Measurements from ENCODE around the gene KSR2.

Gene KSR2

GRCh38 chr12:117518594-117519270, 450.1 kb downstream of the KSR2 start:
- DNase-seq = no peak

DNA sequence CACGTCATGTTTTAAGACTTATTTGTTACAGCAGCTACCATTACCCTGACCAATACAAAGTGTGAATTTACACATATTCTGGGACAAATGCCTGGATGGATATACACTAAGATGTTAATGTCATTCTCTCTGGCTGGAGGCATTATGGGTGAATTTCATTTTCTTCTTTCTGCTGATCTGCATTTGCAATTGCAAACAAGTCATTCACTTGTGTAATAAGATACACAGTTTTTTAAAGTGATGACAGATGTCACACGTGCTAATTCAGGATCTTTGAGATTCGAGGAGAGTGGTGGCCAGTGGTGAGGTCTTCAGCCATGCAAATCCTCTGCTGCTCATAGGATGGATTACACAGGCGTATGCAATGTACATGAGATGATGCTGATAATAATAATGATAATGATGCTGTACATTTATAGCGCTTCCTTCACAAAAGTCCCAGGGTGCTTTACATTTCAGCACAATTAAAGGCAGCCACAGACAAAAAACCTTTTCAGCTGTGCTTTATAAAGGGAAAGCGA, 451.5 kb downstream of the KSR2 start:
- peak; percentile 29 for DNase-seq

GRCh38 chr12:117516034-117516433, 452.8 kb downstream of the KSR2 start:
- DNase-seq = no peak

- peak; percentile 73 for DNase-seq
Measured at GRCh38 chr12:117514016-117514415, 454.8 kb downstream of the KSR2 start.

- no peak for DNase-seq
Measured at GRCh38 chr12:117513353-117513752, 455.4 kb downstream of the KSR2 start.

GRCh38 chr12:117508468-117508867, 460.3 kb downstream of the KSR2 start:
- DNase-seq = no peak

- peak; percentile 36 for DNase-seq
Measured at GRCh38 chr12:117507548-117507947, 461.2 kb downstream of the KSR2 start.

DNA sequence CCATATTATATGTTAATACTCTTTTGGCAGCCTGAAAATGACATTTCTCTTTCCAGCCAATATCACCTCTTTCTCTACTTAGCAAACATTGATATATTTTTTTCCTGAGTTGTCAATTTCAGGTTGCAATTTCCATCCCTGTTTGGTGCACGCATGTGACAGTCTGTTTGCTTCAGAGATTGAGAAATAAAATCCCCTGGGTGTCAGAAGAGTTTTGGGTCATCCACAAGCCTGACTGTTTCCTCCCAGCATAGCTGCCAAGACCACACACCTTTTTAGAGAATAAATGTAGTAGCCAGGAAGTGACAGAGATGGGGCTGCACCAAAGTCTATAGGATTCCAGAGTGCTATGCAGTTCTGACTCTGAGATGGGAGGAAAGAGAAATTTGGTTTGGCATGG, 462.5 kb downstream of the KSR2 start:
- DNase-seq = no peak

DNA sequence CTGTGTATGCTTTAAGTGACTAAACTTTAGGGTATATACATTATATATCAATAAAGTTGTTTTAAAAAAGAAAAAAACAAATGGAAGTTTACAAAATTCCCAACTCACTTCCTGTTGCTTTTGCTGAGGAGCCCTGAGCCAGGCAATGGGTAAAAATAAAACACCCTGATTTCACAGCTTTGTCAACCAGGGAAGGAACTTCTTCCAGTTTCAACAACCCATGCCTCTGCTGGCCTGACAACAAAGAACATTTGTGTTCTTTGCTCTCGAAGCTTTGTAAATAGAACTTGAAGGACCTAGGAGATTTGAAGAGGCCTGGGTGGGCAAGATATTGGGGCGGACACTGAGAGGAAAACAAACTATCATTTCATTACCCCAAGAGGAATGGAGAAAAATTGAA, 466.2 kb downstream of the KSR2 start:
- no peak for DNase-seq

GRCh38 chr12:117502233-117502632, 466.6 kb downstream of the KSR2 start:
- DNase-seq = no peak

DNA sequence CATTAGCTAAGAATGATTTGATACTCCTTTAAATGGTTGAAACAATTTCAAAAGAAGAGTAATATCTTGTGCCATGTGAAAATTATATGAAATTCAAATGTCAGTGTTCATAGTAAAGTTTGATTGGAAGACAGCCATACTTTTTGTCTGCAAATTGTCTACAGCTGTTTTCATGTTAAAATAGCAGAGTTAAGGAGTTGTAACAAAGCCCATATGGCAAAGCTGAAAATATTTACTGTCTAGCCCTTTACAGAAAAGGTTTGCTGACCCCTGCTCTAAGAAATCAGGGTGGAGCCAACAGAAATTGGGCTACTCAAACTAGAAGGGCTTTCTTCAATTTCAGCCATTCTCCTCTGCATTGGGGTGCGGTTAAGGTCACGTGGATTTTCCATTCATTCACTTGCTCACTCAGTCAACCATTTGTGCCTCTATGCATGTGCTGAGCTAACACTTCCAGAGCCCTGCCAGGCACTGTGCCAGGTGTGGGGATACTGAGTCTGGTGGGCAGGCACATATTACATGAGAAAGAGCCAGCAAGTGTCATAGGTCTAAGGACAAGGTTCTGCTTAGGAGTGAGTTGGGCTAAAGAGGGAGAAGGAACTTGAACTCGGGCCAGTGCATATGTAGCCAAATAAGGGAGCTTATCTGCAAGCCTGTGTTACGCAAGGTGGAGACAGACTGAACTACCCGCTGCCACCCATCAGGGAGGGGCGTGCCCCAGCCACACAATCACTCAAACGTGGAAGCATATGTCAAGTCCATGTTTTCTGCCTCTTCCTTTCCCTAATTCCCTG, 467.5 kb downstream of the KSR2 start:
- DNase-seq = no peak

- no peak for DNase-seq
Measured at GRCh38 chr12:117499759-117500485, 468.9 kb downstream of the KSR2 start.

GRCh38 chr12:117498880-117499279, 469.9 kb downstream of the KSR2 start:
- no peak for DNase-seq

DNA sequence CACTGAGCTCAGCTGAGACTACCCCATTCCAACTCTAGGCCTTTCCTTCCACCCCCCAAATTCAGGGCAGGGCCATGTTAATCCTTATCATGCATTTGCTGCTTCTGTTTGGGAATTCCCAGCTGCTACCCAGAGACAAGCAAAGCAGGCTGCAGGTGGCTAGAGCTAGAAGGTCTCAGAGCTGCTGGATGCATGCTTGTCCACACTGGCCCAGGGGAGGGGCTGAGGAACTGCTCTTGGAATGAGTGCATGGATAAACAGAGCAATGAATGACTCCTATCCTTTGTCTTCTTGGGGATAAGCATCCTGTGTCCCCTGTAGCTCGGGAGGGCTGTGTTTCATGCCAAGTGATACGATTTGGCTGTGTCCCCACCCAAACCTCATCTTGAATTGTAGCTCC, 470.5 kb downstream of the KSR2 start:
- no peak for DNase-seq

- no peak for DNase-seq
Measured at GRCh38 chr12:117497407-117497806, 471.4 kb downstream of the KSR2 start.

DNA sequence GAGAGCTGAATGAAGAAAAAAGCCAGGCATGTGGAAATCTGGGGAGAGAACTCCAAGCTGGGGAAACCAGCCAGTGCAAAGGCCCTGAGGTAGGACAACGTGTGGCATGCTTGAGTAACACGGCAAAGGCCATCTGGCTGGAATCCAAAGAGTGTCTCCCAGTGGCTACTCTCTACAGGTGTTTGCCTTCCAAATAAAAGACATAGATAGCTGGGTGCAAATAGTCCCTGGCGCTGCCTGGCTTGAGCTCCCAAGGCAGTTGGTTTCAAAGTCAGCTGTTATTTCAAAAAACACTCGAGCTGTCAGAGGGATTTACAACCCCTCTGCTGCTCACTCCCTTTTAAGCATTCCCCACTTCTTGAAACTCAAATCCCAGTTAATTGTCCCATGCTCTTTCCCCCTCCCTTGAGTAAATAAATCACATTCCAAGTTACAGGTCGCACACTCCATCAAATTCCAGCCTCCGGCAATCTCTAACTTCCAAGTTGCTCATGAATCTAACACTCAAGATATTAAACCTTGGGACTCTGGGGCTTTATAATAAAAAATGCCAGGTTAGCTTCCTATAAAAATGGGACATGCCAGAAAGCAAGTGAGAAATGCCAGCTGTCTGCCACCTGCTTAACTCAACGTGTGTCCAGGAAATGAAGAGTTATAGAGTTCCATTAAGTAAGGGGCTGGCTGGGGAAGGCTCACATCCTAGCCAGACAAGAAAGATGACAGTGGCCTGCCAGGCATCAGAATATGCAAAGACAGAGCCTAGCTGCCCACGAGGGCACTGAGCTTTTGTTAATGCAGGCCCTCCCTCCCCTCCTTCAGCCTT, 473.7 kb downstream of the KSR2 start:
- no peak for DNase-seq

DNA sequence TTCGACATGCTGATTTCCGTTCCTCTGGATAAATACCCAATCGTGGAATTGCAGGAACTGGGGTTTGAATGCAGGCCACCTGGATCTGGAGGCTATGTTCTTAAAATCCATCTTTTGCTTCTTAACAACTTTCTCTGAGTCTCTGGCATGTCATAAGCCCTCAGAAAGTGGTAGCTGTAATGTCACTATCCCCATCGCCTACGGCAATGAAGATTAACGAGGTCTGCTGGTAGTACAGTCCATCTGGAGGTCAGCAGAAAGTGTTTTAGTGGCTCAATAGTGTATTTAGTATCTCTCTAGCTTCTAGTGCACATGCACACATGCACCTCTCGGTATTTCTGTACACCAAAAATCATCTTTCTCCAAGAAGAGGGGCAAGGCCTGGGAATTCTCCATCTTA, 477.1 kb downstream of the KSR2 start:
- no peak for DNase-seq

DNA sequence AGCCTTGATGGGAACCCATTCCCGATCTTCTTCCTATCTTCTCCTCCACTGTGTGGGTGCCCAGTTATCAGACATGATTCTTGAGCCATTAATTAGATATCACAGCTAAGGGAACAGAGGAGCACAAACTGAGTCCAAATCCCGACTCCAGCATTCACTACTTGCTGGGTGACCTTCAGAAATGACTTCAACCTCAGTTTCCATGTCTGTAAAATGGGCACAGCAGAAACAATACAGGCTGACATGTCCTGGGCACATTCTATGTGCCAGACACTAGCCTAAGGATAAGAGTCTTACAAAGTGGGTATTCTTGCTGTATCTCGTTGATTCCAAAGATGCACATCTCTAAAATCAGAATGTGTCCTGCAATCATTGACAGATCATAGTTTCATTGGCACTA, 478.7 kb downstream of the KSR2 start:
- DNase-seq = no peak

GRCh38 chr12:117489671-117490070, 479.1 kb downstream of the KSR2 start:
- no peak for DNase-seq

GRCh38 chr12:117486840-117487659, 481.7 kb downstream of the KSR2 start:
- no peak for DNase-seq

DNA sequence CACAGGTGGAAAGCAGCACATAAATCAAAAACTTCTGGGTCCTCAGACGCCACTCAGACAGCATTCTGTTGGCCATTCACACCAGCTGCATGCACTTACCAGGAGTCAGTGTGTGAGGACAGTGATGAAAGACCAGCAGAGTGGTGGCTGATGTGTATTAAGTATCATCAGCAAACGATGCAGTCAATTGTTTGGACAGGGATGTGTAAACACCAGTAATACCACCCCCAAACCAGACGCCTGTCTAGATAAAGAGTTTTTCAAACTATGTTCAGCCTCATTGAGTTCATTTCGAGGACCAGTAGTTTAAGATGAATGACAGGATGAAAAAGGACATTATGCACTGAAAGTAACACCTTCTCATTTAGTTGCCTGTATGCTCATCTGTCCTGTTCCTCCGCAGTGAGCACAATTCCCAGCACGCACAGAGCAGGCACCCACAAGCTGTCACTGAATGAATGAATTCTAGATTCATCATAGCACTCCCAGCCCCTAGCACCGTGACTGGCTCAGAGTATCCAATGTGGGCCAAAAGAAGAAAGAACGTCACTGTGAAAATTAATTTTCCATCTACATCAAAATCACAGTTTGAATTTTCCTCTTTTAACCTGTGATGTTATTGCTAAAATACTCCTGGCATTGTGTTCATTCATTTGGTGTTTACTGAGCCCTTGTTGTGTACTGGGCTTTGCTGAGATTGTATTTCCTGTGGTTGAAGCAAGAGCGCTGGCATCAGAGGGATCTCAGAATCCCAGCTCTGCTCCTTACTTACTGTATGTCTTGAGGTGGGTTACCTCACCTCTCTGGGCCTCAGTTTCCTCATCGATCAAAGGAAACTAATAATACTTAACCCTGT, 482.6 kb downstream of the KSR2 start:
- DNase-seq = no peak
